ENCODE results near the gene POLN.
"Not testable (repeated sequence)": the region's sequence is repeated elsewhere in the genome, so short reads cannot be mapped to it uniquely, and the experiment has no call there.

Gene POLN

DNA sequence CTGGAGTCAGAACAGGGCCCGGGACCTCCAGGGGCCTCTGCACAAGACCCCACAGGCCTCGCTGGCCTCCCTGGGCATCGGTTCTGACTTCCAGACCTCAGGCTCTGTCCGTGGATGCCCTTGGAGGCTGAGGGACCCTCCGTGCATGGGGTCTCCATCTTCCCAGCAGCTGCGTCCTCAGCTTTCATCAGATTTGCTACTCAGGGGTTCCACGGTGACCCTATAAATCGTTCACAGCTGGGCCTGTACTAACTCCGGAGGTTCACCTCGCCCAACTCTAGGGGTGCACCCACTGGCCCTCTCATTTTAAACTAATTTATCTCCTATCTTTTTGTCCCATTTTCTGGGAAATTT lies 33.1 kb upstream of the POLN start:
- DNase-seq, ATAC-seq: not testable (repeated sequence)

DNA sequence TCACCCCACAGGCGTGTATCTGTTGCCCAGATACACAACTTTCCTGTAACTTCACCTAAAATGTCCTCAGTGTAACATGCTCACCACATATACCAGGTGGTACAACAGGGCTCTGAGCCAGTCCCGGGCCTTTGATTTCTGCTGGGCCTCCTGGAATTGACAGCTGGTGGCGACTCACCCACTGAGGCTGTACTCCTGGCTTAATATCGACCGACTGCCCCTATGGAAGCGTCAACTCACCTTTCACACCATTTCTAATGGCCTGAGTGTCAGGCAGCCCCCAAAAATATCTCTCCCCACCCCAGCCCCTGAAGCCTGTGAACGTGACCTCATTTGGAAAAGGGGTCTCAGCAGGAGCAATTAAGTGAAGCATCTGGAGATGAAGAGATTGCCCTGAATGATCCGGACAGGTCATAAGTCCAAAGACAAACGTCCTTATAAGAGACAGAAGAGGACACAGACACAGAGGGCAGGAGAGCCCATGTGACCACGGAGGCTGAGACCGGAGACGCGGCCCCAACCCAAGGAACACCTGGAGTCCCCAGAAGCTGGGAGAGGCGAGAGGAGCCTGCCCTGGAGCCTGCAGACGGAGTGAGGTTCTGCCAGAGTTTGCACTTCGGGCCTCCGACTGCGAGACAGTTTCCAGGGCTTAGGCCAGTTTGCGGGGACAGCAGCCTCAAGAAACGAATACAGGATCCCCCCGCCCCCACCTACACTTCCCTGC lies 32.6 kb upstream of the POLN start:
- no peak for DNase-seq
- ATAC-seq = no peak

DNA sequence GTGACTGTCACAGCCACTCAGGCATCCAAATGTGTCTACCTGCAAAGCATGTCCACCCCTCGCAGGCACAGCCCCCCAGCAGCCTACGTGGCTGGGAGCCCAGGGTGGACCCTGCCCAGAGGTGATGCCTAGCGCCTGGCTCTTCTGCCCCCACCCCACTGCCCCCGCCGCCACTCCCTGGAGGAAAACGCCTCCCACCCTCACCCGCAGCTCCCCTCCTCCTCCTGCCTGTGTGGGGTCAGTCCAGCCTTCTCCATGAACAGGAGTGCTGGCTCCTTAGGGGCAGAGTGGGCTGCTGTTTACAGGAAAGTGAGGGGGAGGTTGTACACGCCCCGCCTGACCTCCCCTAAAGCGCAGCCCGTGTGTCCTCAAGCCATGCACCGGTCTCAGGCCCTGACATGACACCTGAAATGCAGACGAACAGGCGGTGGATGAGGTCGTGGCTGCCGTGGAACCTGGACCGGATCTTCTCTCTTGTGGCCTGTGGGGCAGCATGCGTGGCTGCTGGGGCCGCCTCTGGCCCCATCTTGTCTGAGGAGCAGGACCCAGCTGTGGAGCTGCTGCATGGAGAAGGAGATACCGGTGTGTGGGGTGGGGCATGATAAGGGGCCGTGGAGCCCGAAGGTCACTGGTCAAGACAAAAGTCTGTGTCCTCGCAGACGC lies 31.9 kb upstream of the POLN start:
- DNase-seq = no peak
- ATAC-seq = no peak

DNA sequence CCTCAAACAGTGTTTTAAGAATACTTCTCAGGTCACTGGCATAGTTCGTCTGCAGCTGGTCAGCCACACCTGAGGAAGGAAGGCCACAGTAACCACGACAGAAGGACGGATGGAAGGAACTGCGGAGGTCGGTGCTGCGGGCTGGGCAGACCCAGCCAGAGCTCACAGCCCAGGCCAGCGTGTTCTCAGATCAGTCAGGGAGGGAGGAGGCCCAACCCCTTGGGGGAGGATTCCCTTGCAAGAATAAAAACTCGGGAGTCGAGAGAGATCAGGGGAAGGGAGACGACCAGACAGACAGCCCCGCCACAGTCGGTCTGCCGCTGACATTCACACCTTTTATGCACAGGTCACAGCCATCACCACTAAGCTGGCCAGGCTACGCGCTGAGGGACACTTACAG lies 31.3 kb upstream of the POLN start:
- ATAC-seq (no peak), DNase-seq (no peak)

DNA sequence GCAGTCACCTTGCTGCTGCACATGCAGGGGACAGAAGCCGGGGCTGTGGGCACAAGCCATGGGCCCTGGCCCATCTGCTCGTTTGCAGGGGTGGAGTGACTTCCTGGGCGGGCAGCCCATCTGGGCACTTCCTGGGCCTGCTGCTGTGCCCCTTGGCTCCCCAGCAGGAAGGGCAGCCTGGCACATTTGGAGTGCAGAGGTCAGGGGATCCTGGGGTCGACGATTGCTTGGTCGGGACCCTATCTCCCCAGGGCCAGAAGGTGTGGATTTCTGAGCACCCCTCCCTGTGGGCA lies 30.9 kb upstream of the POLN start:
- DNase-seq = no peak
- no peak for ATAC-seq

DNA sequence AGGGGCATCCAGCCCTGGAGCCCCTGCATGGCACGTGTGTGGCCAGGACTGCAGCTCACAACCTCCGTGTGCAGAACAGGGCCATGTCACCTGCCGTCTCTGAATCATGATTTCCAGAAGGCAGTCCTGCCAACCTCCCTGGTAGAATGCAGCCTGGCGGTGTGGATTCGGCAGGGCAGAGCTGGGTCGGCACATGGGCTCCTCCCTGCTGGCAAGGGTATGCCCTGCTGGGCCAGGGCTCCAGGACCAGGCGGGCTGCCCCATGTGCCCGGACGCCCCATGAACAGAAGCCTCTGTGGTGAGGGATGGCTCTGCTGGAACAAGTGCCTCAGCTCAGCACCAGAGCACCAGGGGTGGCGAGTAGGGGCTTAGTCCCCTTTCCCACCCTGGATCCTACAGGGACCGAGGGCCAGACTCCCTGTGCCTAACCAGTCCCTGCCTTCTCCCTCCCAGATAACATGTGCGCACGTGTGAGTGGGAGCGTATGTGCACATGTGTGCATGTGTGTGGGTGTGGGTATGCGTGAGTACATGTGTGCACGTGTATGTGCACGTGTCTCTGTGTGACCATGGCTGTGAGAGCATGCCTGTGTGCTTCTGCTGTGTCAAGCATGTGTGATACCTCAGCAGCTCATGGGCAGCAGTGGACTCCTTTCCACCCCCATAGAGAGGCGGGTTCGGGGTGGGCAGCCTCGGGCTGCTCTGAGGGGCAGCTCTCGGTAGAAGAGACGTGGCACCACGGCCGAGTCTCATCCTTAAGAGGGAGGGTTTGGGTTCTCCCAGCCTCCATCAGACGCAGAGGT lies 30.3 kb upstream of the POLN start:
- ATAC-seq = no peak
- no peak for DNase-seq

DNA sequence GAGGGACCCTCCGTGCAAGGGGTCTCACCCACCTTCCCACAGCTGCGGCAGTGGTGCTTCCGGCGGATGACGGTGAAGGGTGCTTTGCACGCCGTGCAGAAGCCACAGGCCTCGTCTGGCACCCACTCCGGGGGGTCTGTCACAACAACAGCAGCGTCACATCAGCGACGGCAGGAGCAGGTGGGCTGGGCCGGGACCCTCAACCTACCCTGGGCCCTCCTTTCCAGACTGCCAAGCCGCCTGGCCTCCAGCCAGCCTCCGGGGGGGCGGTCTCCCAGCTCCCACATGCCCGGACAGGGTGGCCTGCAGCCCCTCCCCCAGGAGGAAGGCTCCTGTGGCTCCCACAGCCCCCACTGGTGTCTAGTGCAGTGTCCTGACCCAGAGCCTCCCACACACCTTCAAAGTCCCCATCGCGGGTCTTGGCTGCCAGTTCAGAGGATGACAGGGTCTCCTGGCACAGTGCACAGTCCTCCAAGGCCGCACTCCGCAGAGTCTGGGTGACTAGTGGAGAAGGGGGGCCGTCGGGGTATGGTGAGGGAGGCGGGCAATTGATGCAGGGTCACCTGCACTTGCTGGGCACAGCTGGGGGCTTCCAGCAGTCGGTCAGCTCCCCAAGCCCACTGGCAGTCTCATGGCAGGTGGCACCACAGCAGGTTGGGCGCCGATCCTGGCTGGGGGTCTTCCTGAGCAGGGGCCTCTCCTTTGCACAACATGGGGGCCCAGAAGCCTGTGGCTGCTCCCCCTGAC lies 29.5 kb upstream of the POLN start:
- DNase-seq = no peak
- ATAC-seq = no peak

DNA sequence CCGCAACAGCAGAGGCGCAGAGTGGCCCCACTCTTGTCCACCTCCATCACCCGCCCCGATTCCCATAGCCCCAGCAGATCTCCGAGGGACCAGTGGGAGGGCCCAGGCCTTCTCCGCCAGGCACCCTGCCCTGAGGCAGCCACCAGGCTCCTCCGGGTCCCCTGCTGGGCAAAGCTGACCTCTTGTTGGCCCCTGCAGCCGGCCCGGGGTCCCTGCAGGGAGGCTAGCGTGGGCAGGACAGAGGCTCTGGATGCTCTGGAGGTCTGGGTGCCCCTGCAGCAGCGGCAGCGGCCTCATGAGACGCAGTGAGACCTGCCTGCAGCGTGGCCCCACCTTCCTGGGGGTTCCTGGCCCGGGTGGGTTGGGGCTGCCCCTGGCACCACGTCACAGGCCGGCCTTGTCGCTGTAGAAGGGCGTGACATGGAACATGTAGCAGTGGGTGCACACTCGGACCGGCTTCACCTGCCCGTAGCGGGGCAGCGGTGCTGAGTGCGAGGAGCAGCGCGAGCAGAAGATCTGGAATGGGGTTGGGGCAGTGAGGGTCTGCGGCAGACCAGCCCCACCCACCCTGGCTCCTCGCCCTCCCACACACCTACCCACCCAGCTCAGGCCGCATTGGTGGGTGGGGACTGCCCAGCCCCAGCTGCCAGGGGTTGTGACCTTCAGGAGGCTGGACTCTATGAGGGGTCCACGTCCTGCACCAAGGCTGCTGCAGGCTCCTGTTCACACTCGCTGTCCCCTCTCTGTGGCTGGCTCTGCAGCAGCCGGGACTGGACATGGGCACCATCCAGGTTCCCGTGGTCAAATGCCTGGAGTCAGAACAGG lies 28.6 kb upstream of the POLN start:
- DNase-seq (no peak), ATAC-seq (no peak)

DNA sequence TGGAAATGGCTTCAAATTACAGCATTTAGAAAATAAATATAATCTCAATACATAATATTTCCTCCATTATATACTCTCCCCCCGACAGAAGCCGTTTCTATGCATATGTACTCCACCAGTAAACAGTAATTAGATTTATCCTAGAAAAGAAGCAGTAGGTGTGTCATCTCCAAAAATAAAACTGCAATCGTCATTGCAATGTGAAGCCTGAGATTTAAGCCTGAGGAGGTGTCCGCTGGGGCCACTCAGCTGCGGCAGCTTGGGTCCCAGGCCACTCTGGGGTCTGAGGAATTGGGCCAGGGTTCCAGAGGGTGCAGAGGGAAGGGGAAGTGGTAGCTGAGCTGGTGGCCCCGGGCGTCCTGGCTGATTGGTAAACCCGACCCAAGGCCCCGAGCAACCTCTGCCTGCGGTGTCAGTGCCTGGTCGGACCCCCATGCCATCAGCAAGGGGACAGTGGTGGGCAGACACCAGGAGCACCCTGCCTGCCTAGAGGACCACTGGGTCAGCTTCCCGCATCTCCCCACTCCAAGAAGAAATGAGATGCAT lies 27.8 kb upstream of the POLN start:
- DNase-seq (no peak), ATAC-seq (no peak)

DNA sequence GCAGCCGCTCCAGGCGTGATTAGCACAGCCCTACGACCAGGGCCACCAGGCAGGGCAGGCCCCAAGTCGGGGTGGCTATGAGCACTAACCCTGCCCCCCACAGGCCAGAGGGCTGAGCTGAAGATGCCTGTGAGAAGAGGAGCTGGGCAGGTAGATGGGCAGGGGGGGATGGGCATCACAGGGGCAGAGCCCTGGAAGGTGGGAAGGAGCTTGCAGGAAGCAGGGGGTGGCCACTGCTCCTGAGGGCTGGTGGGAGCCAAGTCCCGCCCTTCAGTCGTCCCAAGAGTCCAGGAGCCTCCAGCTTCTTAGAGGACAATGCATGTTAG lies 27.2 kb upstream of the POLN start:
- no peak for DNase-seq
- no peak for ATAC-seq

DNA sequence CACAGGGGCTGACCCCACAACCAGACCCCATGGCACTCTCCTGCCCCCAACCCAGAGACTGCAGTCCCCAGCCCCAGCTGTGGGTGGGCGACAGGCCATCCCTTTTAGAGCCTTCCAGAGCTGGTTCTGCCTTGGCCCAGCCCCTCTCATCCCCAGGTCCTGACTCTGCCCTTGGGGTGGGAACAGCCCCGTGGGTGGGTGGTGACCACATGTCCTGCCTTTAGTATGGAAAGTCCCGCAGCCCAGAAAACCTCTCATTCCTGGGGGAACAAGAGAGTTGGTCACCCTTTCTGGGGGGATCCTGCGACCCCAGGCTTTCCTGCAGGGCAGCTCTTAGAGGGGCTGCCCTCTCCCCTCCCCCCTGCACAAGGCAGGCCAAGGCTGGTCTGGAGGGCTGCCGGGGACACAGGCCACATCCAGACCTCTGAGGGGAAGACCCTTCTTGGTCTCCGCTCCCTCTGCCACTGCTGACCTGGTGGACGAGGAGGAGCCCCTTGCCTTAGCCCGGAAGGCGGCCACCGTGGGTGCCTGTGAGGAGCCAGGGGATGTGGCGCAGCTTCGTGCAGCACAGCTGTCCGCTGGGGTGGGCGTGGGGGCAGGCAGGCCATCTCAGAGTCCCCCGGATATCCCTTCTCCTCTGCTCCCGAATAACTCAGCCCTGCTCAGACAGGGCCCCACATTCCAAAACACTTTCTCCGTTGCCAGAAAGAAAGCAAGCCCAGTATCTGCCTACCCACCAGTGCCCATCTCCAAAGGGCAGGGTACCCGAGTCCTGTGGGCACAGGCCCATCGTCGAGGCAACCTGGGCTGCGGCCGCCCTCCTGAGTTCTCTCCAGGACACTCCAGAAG lies 26.7 kb upstream of the POLN start:
- DNase-seq (no peak), ATAC-seq (no peak)

DNA sequence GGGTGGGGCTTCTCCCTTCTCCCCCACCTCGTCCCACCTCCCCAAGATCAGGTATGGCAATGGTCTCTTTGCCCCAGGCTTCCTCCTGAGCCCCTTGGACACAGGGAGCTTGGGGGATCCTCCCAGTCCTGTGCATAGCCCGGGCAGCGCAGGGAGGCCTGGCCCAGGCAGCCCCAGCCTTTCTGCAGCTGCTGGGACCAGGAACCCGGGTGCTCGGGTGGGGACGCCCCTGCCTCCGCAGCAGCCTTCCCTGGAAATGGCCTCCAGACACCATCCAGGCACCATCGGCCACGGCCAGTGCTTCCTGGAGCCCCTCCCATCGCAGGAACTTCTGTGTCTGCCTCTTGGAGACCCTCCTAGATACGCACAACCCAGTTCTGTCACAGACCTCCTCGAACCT lies 25.9 kb upstream of the POLN start:
- ATAC-seq (no peak), DNase-seq (no peak)

DNA sequence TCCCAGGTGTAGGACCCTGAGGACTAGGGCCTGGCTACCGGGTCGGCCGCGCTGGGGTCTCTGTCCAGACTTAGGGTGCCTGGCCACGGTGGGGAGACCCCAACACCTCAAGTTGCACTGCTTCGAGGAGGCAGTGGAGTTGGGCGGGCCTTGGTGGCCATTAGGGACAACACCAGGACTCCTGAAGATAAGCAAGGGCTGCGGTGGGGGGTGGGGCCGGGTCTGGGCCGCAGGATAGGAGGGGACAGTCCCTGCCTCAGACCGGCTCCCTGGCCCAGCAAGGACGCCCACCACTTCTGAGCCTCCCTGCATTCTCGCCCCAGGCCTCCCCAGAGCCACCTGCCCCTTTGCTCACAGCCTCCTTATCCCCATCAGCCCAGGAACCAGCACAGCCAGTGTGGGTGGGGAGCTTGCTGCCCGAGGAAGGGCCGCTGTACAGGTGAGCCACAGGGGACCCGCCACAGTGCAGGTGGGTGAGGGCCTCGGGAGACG lies 25.4 kb upstream of the POLN start:
- no peak for DNase-seq

DNA sequence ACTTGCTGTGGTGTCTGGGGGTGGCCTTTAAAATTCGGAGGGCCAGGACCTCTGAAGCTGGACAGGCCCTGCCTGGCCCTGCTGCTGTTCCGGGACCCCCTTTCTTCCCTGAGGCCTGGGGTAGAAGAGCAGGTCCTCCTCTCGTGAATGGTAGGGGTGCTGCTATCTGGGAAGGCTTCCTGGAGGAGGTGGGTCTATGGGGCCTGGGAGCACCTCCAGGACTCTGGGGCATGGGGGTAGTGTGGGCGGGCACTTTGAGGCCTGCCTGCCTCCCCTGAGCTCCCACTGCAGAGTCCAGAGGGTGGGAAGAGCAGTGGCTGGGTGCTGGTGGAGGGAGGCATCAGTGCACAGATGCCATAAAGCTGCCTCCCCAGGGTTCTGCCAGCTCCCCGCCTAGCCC lies 24.9 kb upstream of the POLN start:
- no peak for DNase-seq
- no peak for ATAC-seq

More for the DNA sequence above, 25.4 kb upstream of the POLN start:
- no peak for ATAC-seq

DNA sequence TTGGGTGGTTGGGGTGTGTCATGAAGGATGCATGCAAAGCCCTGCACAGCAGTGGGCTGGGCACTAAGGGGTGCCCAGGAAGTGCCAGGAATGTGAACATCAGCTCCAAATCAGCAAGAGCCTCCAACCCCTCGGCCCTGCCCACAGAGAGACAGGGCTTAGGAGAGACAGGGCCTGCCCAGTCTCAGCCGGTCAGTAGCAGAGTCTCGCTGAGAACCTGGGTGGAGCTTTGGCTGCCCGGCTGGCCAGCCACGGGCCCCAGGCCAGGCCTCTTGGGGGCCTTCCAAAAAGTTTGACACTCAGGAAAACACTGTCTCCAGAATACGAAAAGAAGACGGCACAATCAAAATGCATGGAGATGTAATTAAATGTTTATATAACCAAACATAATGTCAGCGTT lies 24.3 kb upstream of the POLN start:
- ATAC-seq (no peak), DNase-seq (no peak)

DNA sequence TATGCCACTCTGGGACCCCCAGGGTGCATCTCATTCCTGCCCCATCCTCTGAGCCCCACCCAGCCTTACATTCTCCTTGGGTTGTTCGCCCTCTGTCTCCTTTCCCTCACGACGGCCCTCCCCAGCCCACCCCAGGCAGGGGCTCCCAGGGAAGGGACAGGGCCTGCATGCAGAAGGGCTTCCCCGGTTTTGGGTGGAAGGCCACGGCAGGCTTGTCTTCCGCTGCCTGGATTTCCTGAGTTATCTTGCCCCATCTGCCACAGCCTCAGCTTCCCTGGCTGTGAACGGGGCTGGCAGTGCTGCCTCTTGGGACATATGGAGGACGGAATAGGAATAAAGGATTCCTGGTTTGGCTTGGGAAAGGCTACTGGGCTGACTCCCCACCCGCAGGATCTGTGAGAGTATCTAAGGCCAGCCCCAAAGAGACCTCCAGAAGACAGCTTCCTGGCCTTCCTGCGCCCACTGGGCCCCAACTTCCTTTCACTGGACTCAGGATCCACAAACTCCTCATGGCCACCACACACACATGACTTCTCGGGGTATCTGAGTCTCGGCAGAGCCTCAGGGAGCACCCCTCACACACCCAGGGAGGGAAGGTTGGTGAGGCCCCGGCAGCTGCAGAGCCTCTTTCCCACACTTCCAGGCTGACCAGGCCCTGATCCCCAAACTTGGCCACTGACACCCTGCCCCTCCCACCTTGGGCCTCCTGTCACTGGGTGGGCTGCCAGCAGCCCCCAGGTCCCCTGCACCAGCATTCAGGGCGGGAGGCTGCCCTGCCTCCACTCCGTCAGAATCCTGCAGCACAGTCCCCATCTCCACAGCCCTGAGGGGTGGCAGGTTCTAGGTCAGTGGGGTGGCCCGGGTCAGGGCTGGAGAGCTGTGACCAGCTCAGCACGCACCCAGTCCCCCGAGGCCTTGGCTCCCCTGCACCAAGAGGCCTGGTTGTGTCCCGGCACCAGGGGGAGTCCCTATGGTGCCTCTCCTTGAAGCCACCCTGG lies 23.5 kb upstream of the POLN start:
- ATAC-seq = no peak

DNA sequence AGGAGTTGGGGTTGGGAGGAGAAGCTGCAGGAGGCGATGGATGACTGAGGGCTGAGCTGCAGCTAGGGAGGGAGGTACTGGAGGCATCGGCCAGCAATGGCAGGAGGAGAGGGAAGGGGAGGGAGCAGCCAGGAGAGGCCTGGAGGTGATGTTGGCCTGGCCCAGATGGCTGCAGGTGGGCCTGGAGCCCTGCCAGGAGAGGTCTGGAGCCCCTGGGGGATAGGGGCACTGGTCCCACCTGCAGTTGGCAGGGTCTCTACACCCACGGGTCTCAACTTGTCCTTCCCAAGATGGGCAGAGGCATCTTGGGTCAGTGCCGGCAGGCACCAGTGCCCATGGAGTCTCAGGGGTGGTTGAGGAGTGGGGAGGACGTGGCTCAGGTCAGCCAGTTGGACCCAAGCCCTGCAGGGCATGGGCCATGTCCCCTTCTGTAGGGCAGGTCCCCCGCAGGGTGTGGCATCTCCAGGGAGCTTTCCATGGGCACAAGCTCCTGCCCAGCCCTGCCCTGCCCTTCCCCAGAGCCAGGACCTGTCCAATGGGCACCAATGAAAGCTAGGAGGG lies 22.6 kb upstream of the POLN start:
- ATAC-seq = no peak

More for the DNA sequence above, 23.5 kb upstream of the POLN start:
- DNase-seq = no peak

DNA sequence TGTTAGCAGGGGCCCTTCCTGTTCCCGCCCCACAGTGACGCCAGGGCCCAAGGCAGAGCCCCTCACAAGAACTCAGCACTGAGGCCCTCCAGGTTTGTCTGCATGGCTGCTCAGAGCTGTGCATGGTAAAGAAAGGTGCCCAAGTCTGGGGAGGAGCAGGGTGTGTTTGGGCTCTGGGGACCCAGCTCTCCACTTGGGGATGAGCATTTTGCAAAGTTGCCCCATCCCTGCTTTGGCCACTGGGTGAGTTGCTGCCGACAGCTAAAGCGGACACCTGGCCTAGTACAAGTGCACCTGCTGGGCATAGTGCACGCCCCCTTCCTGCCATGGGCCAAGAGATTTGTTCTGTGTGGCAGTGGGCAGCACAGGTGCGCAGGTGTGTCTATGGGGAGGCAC lies 22.0 kb upstream of the POLN start:
- DNase-seq (no peak), ATAC-seq (no peak)

More for the DNA sequence above, 22.6 kb upstream of the POLN start:
- DNase-seq = no peak

DNA sequence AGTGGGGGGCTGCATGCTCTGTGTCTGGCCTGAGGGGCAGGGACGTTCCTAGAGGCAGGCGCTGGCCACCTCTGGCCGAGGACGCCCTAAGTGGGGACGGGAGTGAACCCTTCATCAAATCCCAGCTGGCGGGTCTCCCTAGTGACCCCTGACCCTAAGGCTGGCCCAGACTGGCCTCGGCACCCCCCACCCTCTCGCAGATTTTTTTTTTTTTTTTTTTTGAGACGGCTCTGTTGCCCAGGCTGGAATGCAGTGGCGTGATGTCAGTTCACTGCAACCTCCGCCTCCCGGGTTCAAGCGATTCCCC lies 21.0 kb upstream of the POLN start:
- DNase-seq = no peak
- ATAC-seq = no peak
